Fibroblast of peridontal ligament (primary cell): ENCODE data around the gene AUTS2.
A peak's percentile ranks its signal among the peaks of the same experiment; 100 is the strongest.
"Not testable (repeated sequence)": the region's sequence is repeated elsewhere in the genome, so short reads cannot be mapped to it uniquely, and the experiment has no call there.

Experiments used
- DNase-seq: peaks from one replicate; pipeline ENCODE4 v3.0.0-alpha.2; 2010; ENCODE audit errors: extremely low read depth

Gene AUTS2

GRCh38 chr7:70239918-70240317, 641.6 kb downstream of the AUTS2 start:
- no peak for DNase-seq

- DNase-seq: no peak
Observed at GRCh38 chr7:70240873-70241272, 642.6 kb downstream of the AUTS2 start.

DNA sequence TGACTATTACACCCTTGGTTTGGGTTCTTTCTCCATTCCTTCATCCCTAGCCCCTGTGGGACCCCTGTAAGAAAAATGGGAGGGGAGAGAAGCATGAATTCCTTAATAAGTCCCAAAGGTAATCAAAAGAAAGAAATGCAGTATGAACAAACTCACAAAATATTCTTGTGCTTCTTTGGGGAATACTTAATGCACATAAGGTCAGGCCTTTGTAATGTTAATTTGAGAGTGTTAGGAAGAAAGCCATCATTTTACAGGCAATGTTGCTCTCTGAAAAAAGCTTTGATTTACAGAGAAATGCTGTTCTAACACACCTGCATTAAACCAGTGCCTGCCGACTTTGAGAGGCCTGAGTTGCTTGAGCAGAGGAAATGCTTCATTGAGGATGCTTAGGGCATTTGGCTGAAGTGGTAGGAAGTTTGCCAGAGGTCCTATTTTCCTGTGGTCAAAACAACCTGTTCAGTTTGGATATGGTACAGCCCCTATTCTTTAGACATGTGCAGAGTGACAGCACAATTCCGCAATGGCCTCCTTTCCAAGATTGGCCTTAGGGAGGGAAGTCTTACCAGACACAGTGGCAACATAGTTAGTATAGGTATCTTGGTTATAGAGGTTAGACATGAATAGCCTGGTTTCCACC, 643.4 kb downstream of the AUTS2 start:
- no peak for DNase-seq

GRCh38 chr7:70242826-70243225, 644.6 kb downstream of the AUTS2 start:
- DNase-seq: no peak

- no peak for DNase-seq
Observed at GRCh38 chr7:70243443-70243842, 645.2 kb downstream of the AUTS2 start.

DNA sequence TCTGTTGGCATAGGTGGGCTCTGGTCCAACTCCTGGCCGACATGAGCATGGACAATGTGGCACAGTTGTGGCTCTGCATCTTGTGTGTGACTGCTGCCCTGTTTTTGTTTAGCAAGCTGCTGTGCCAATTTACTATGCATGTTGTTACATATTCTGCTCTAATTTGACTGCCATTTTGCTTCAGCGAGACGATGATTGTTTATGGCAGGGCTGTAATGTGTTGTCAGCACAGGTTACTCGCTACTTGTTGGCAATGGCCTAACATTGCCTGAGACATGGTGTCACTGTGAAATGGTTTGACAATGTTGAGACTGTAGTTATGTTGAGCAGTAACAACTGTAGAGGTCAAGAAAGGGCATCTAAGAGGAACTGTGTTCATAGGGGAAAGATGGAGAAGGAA, 659.6 kb downstream of the AUTS2 start:
- no peak for DNase-seq

DNA sequence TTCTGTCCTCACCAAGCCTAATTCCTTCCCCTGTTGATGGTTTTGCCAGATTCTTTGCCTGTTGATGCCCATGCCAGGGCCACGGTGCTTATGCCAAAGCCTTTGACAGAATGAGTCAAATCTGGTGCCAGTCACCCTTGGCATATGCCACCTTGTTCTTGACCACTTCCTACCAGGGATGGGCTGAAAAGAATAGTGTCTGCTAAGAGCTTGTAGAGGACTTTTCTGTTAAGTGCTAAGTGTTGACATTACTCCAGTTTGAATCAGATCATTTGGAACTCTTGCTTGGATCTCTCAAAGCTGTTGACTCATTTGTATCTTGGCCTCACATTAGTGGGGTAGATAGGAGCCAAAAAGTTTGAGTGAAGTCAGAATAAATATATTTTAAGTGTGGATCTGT, 661.2 kb downstream of the AUTS2 start:
- no peak for DNase-seq

DNA sequence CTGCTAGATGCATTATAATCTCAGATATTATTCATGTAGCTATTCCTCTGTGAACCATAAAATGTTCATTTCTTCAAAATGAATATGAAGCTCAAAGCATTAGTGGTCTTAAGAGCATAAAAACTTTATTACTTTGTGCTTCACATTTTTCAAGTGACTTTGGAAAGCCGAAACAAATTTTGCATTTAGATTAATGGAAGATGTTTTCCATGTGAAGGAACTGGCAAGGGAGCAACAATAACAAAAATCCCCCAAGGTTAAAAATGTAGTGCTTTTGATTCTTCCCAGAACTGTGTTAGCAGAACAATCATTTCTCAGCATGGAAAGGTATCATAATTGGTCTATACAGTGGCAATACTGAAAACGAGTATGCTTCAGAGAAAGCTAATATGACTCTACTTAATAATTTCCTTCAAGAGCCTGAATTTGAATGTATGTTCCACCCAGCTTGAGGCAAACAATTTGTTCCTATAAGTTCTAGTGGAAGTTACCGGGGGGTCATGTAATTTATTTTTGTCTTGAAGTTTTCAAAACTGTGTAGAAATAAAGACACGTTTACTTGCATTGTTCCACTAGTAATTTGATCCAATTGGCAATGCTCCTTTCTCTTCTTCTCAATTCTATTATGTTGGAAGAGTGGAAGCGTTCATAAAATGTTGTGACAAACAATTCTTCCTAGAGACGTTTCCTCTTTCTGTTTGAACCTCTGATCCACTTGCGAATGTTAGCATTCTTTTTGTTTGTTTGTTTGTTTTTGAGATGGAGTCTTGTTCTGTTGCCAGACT, 665.4 kb downstream of the AUTS2 start:
- DNase-seq: no peak

DNA sequence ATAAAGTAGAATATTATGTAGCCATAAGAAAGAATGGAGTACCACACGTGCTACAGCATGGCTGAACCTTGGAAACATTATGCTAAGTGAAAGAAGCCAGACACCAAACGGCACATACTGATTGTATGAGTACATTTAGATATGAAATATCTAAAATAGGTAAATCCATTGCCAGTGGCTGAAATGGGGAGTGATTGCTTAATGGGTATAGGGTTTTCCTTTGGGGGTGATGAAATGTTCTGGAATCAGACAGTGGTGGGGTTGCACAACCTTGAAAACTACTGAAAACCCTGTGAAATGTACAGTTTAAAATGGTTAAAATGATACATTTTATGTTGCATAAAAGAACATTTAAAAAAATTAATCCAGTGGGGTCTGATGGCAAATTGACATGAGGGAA, 667.9 kb downstream of the AUTS2 start:
- no peak for DNase-seq

DNA sequence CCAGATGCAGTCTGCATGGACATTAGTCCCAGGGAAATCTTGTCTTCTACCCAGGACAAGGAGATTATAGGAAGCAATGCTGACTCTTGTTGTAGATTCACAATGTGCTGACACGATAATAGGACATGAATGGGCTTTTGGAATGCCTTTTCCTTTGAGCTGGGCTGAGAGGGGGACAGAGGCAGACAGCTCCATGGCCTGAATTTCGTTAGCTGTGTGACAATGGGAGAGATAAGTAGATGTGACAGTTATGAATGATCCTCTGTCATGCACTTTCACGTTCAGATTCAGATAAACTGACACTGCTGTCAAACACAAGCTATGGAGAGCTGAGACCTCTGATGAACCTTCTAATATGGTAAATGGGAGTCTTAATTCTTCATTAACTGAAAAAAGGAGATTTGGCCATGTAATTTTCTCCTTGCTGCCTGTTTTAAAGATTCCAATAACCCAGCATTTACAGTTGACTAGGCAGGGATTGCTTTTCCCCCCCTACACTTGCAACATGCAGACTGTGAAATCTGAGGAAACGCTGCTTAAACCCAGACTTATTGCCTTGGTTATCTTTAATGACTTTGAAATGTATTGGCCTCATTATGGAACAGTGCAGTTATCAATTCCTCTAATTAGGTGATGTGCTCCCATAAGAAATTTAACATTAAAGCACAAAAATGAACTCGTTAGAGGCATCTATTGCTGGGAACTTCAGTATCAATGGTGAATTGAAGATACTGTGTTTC, 669.3 kb downstream of the AUTS2 start:
- no peak for DNase-seq

DNA sequence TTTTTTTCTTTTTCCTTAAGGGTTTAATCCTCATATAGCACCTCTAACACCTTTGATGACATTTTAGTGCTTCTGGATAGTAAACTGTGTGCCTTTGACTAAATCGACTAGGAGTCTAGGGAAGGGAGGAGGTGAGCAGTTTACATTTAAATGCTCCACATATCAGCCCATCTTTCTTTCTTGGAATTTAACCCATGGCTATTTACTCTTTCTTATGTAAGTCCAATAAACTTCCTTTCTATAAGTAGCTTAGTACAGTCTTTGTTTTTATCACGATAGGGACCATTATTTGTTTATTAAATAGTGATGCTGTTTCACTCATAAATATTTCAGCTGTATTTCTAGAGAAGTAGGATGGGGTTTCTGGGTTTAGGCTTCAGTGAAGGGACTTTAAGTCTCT, 669.9 kb downstream of the AUTS2 start:
- DNase-seq: no peak

DNA sequence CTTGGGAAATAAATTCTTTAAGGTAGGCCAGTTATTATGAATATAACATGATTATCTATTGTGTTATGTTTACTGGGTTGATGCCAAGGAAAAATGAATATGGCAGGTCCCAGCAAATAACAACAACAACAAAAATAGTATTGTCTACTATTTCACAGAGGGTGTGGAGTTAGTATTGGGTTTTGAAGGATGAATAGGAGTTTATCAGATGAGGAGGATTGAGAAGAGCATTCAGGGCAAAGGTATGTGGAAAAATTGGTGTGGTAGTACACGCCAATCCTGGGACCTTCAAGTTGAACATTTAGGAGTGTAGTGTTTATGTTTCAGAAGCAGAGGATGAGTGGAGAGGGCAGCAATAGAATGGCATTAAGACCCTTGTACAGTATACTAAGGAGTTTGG, 671.9 kb downstream of the AUTS2 start:
- DNase-seq: no peak

DNA sequence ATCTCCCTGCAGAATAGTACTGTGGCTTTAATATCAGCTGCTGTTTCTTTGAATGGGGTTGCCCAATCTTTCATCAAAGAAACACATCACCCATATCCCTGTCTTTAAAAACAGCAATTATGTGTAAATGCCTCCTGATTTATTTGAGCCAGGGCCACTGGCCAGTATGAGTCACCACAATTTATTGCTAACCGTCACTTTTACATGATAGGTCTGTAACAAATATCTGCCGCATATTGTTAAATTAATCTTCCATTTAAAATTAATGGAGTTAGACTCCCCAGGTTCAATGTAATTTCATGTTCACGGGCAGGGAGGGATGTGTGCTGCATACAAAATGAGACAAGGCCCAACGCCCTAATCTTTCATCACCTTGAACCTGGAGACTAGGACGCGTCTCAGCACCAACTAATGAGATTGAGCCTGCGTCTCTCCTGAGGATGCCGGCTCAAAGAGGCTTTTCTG, 673.4 kb downstream of the AUTS2 start:
- DNase-seq: no peak

- DNase-seq: not testable (repeated sequence)
Observed at GRCh38 chr7:70275570-70275969, 677.3 kb downstream of the AUTS2 start.

GRCh38 chr7:70285187-70285586, 686.9 kb downstream of the AUTS2 start:
- DNase-seq: no peak

DNA sequence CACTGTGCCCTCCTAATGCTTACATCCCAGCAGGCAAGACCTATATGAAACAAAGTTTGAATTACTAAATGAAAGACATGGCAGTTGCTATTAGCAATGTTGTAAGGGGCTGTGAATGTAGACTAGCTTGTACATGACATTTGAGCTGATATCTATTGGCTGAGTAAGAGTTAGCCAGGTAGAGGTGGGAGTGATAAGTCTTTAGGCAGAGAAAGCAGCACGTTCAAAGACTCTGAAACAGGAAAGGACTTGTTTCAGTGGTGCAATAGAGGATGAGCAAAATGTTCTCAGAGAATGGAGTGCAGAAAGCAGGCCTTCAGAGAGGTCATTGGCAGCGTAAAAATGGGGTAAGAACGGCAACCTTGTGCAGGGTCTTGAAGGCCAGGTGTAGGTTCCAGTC, 687.6 kb downstream of the AUTS2 start:
- DNase-seq: no peak

- DNase-seq: peak; percentile 15
Observed at GRCh38 chr7:70288781-70289456, 690.6 kb downstream of the AUTS2 start.

DNA sequence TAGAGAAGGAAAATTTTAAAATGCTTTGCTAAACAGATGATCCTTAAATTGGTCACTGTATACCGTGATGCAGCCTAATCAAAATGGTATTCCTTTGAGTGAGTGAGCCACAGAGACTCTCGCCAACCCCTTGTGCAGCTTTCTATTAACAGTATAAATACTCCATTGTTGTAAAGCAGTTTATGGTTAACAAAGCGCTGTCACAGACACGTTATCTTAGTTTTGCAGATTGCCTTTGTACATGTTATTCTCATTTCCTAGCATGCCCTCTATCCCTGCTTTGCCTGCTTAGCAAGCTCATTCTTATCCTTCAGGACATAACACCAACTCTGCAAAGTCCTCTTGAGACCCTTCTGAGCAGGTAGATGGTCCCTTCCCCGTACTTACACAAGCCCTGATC, 694.4 kb downstream of the AUTS2 start:
- DNase-seq: no peak

- no peak for DNase-seq
Observed at GRCh38 chr7:70294211-70294911, 696.1 kb downstream of the AUTS2 start.

DNA sequence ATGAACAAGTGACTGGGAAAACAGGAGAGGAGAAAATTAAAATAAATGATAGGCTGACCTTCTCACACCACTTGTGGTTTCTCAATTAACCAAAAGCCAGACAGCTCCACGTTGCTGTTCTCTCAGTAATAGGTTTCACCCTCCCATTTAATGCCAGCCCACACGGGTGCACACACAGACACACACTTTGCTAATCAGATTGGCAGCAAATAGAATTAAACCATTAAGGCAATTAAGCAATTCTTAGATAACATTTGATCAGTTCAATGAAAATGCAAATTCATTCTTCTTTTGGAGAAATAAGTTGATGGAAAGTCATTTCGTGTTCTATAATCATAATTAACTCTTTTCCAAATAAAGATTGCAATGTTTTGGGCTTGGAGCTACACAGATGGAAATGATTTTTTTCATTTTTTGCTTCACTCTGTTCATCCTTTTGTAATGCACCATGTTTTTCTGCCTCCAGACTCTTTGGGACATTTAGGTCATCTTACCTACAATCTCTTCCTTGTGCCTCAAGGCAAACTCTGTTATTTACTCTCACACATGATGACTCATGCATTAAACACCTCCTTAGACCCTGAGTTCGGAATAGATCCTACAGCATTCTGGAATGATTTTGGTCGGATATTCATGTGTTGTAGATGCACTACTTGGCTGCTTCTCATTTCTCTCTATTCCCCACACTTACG, 700.7 kb downstream of the AUTS2 start:
- no peak for DNase-seq

DNA sequence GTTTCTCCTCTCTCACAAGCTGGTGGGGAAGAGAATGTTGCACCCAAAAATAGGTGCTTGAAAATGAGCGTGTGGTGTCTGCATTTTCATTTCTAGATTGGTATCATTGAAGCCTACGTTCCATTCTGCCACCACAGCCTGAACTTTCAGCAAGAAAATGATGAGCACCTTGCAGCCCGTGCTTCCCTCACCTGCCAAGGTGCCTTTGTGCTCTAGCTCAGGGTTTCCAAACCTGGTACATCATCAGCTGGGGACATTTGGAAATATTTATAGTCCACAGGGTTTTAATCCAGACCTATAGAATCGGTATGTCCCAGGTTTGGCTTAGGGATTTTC, 701.2 kb downstream of the AUTS2 start:
- no peak for DNase-seq
